GM12892 (cell line): ENCODE results near the gene MOCOS.

Experiments
- POLR2A ChIP-seq: IDR thresholded peaks from 2 replicates; pipeline ENCODE4 v1.6.1; 2011; ENCODE audit warnings: low read depth, low read length, control low read depth
- POLR2AphosphoS5 ChIP-seq: IDR thresholded peaks from 2 replicates; pipeline ENCODE4 v1.6.1; 2011; ENCODE audit warnings: low read depth, low read length, control low read depth

- TF ChIP-seq POLR2A (no peak), POLR2AphosphoS5 (no peak)
Measured at GRCh38 chr18:36187193-36187825, at the start of gene MOCOS.
